HL-60 (cell line): Measurements from ENCODE around the gene AKT3.

Source experiments
- DNase-seq, 2 experiments: peaks; one replicate each; pipeline ENCODE4 v3.0.0-alpha.2; 2010 to 2020; ENCODE audit warnings: low read depth in 1 of 2, low spot score in 1 of 2
- H3K27ac ChIP-seq: fragments of 250-450 bp; sonication (Bioruptor Pico); replicated peaks from 2 replicates; pipeline ENCODE4 v1.5.1; 2020; ENCODE audit warnings: mild to moderate bottlenecking, moderate library complexity
- H3K27me3 ChIP-seq: fragments of 250-450 bp; sonication (Bioruptor Pico); 2 replicates; pipeline ENCODE4 v1.5.1; 2021; ENCODE audit warnings: mild to moderate bottlenecking, moderate library complexity; ENCODE audit not compliant: insufficient read depth, poor library complexity, severe bottlenecking
- H3K4me3 ChIP-seq: replicated peaks from 2 replicates; pipeline ENCODE4 v1.5.1; 2011; ENCODE audit warnings: mild to moderate bottlenecking, control low read depth, low read length; ENCODE audit not compliant: insufficient read depth
- CTCF ChIP-seq: IDR thresholded peaks from one replicate; pipeline ENCODE4 v1.5.1; 2011; ENCODE audit warnings: low read length, control low read depth, inconsistent platforms; ENCODE audit not compliant: insufficient read depth
- GABPA ChIP-seq: IDR thresholded peaks from 2 replicates; pipeline ENCODE4 v1.6.1; 2012; ENCODE audit warnings: low read depth
- POLR2AphosphoS5 ChIP-seq: IDR thresholded peaks from 2 replicates; pipeline ENCODE4 v1.6.1; 2012; ENCODE audit warnings: low read depth
- SPI1 ChIP-seq: IDR thresholded peaks from 2 replicates; pipeline ENCODE4 v1.6.1; 2012; ENCODE audit warnings: low read depth, mild to moderate bottlenecking, borderline replicate concordance
- TF ChIP-seq, protein P1 (sequence below): IDR thresholded peaks from 2 replicates; pipeline ENCODE4 v1.6.1; 2012; ENCODE audit warnings: low read depth; ENCODE audit not compliant: insufficient replicate concordance

The AKT3 gene

GRCh38 chr1:243575070-243575469, 275.0 kb downstream of the AKT3 start:
- TF ChIP-seq SPI1 (no peak), GABPA (no peak), POLR2AphosphoS5 (no peak), CTCF (no peak)
- TF ChIP-seq, protein P1, sequence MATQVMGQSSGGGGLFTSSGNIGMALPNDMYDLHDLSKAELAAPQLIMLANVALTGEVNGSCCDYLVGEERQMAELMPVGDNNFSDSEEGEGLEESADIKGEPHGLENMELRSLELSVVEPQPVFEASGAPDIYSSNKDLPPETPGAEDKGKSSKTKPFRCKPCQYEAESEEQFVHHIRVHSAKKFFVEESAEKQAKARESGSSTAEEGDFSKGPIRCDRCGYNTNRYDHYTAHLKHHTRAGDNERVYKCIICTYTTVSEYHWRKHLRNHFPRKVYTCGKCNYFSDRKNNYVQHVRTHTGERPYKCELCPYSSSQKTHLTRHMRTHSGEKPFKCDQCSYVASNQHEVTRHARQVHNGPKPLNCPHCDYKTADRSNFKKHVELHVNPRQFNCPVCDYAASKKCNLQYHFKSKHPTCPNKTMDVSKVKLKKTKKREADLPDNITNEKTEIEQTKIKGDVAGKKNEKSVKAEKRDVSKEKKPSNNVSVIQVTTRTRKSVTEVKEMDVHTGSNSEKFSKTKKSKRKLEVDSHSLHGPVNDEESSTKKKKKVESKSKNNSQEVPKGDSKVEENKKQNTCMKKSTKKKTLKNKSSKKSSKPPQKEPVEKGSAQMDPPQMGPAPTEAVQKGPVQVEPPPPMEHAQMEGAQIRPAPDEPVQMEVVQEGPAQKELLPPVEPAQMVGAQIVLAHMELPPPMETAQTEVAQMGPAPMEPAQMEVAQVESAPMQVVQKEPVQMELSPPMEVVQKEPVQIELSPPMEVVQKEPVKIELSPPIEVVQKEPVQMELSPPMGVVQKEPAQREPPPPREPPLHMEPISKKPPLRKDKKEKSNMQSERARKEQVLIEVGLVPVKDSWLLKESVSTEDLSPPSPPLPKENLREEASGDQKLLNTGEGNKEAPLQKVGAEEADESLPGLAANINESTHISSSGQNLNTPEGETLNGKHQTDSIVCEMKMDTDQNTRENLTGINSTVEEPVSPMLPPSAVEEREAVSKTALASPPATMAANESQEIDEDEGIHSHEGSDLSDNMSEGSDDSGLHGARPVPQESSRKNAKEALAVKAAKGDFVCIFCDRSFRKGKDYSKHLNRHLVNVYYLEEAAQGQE = no peak
- no peak overlapping the region for H3K27ac ChIP-seq
- no peak for DNase-seq
- H3K4me3 ChIP-seq = no peak overlapping the region
- H3K27me3 ChIP-seq = no peaks in the 10 kb centered on the region

- H3K4me3 ChIP-seq = no peak overlapping the region
- H3K27me3 ChIP-seq = no peaks in the 10 kb centered on the region
- H3K27ac ChIP-seq = no peak overlapping the region
- TF ChIP-seq POLR2AphosphoS5 (no peak), CTCF (no peak), SPI1 (no peak), GABPA (no peak)
- TF ChIP-seq, protein P1 = no peak
- no peak for DNase-seq
These were observed 277.1 kb downstream of the AKT3 start for GRCh38 chr1:243572940-243573339.

DNA sequence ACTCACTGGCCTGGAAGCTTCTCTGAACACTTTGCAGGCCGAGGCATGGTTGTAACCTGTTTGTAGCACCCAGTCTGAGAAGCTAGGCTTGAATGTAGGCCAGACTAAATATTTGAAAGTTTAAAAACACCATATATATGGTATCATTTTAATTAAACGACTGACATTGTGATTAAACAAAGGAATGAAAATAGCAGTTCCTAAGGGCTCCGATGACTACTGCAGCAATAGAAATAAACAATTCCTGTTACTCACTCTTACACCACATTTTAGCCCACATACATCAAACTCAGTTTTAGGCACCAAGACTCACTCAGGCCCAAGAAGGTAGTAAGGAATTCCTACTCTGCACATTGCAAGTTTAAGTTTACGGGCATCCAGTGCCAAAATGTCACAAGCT, 281.2 kb downstream of the AKT3 start:
- Histone ChIP-seq H3K27me3 (no peaks in the 10 kb centered on the region), H3K4me3 (no peak overlapping the region), H3K27ac (no peak overlapping the region)
- TF ChIP-seq, protein P1 = no peak
- TF ChIP-seq POLR2AphosphoS5 (no peak), CTCF (no peak), SPI1 (no peak), GABPA (no peak)
- DNase-seq = no peak
